Measurements from ENCODE around the gene C5orf47. TPM values are rescaled to one million over a fixed set of nuclear protein-coding genes. Genes with fewer than 3 reads are reported as not detected.

The C5orf47 gene
- total and polyA plus RNA-seq, 2 donors (not counting 1 experiment from before 2014, with no cell fraction given): not detected

DNA sequence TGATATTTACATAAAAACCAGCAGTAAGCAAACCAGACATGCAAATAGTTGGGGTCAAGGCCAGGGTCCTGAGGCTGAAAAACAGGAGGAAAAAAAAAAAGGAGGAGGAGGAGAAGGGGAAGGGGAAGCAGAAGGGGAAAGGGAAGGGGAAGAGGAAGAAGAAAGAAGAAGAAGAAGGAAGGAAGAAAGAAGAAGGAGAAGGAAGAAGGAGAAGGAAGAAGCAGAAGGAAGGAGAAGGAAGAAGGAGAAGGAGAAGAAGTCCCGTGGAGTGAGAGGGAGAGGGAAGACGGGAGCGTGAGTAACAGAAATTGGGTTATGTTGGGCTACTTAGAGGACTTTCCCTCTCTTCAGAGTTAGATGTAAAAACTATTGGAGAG, 31.9 kb downstream of the C5orf47 start:
- H3K9me3 Mint-ChIP-seq (ENCODE audit: insufficient read depth): no peaks in the 10 kb centered on the region
- intact Hi-C loops (cut with micrococcal nuclease): no loop called here
- no peaks in the 10 kb centered on the region for H3K9me3 ChIP-seq (ENCODE audit: control extremely low read depth in 1 of 3, control insufficient read depth in 2 of 3, insufficient read depth in 1 of 3, low read length in 2 of 3)
- no peak overlapping the region for H2AFZ ChIP-seq (ENCODE audit: insufficient read depth, low read depth, low read length, poor library complexity, severe bottlenecking)
- H3K4me2 ChIP-seq (replicated peaks; ENCODE audit: low read depth, low read length, poor library complexity, severe bottlenecking): no peak overlapping the region
- no peaks in the 10 kb centered on the region for H3K36me3 ChIP-seq (replicated peaks in 1 of 2; ENCODE audit: control extremely low read depth in 1 of 2, control insufficient read depth in 1 of 2, extremely low read depth in 1 of 2, insufficient read depth in 2 of 2, low read length in 1 of 2)
- H3K4me3 Mint-ChIP-seq: no peak overlapping the region
- 79% methylated on average over 3 of the region's 3 CpGs for WGBS (ENCODE audit: insufficient coverage)
- no peak overlapping the region for H3K27ac ChIP-seq (ENCODE audit: low read length in 2 of 2)
- H3K4me3 ChIP-seq (ENCODE audit: control extremely low read depth in 1 of 5, extremely low read depth in 1 of 5, insufficient read depth in 1 of 5, low read depth in 2 of 5, low read length in 4 of 5): no peak overlapping the region
- peaks cover 36% of the 10 kb centered on the region for H3K27me3 Mint-ChIP-seq
- no peaks in the 10 kb centered on the region for H4K20me1 ChIP-seq (ENCODE audit: control insufficient read depth, insufficient read depth, low read length, poor library complexity, severe bottlenecking)
- DNase-seq: no peak
- H3K9ac ChIP-seq (ENCODE audit: low read length): no peak overlapping the region
- peaks cover 0 to 14% (median 5%) of the 10 kb centered on the region in 4 experiments for H3K27me3 ChIP-seq (replicated peaks in 1 of 4; ENCODE audit: control extremely low read depth in 1 of 4, control insufficient read depth in 3 of 4, insufficient read depth in 4 of 4, low read length in 3 of 4)
- CTCF ChIA-PET: no interaction called here
- TF ChIP-seq, protein P1, sequence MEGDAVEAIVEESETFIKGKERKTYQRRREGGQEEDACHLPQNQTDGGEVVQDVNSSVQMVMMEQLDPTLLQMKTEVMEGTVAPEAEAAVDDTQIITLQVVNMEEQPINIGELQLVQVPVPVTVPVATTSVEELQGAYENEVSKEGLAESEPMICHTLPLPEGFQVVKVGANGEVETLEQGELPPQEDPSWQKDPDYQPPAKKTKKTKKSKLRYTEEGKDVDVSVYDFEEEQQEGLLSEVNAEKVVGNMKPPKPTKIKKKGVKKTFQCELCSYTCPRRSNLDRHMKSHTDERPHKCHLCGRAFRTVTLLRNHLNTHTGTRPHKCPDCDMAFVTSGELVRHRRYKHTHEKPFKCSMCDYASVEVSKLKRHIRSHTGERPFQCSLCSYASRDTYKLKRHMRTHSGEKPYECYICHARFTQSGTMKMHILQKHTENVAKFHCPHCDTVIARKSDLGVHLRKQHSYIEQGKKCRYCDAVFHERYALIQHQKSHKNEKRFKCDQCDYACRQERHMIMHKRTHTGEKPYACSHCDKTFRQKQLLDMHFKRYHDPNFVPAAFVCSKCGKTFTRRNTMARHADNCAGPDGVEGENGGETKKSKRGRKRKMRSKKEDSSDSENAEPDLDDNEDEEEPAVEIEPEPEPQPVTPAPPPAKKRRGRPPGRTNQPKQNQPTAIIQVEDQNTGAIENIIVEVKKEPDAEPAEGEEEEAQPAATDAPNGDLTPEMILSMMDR (IDR thresholded peaks at IDR 0.05): no peak
- no peak for TF ChIP-seq EZH2 (IDR thresholded peaks at IDR 0.05; ENCODE audit: borderline replicate concordance, insufficient read depth, low read depth, low read length, poor library complexity, severe bottlenecking)
- no peak overlapping the region for H3K27ac Mint-ChIP-seq
- no peaks in the 10 kb centered on the region for H3K79me2 ChIP-seq (ENCODE audit: control insufficient read depth, insufficient read depth, low read length)
- POLR2A ChIA-PET: no interaction called here
- H3K4me1 Mint-ChIP-seq: no peaks in the 10 kb centered on the region
- ATAC-seq (ENCODE audit: low read depth): no peak
- H3K4me1 ChIP-seq (ENCODE audit: control insufficient read depth in 2 of 2, insufficient read depth in 2 of 2, low read length in 2 of 2): no peaks in the 10 kb centered on the region

DNA sequence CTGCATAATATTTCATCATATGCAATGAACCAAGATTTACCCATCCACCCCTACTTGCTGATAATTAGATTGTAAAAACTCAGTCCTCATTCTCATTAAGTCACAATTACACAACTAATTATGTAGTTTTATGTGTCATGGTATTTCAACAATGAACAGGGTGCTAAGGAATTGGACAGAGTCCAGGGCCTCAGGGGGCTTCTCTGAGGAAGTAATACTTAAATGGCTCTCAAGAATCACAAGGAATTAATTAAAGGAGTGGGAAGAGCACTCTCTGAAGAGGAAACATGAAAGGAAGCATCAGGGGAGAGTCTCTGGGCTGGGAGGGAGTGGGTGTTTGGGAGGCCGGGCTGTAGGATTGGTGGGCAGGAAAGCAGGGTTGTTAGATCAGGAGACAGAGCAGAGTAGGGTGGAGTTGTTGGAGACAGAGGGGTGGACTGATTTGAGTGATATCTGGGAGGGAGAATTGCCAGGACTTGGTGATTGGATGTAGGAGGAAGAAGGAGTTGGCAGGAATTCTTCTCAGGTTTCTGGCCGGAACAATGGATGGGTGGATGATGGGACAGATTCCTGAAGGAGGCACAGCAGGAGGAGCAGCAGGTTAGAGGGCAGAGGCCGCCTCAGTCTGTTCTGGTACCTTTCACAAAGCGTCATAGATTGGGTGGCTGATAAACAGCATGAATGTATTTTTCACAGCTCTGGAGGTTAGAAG, 33.6 kb downstream of the C5orf47 start:
- CTCF ChIA-PET: no interaction called here
- Mint-ChIP-seq H3K9me3 (ENCODE audit: insufficient read depth) (no peaks in the 10 kb centered on the region), H3K27me3 (peaks cover 46% of the 10 kb centered on the region), H3K4me3 (no peak overlapping the region), H3K4me1 (no peaks in the 10 kb centered on the region), H3K27ac (no peak overlapping the region)
- POLR2A ChIA-PET: no interaction called here
- Histone ChIP-seq H3K27ac (ENCODE audit: low read length in 2 of 2) (no peak overlapping the region), H3K9me3 (ENCODE audit: control extremely low read depth in 1 of 3, control insufficient read depth in 2 of 3, insufficient read depth in 1 of 3, low read length in 2 of 3) (no peaks in the 10 kb centered on the region), H3K27me3 (replicated peaks in 1 of 4; ENCODE audit: control extremely low read depth in 1 of 4, control insufficient read depth in 3 of 4, insufficient read depth in 4 of 4, low read length in 3 of 4) (peaks cover 0 to 20% (median 5%) of the 10 kb centered on the region in 4 experiments), H2AFZ (ENCODE audit: insufficient read depth, low read depth, low read length, poor library complexity, severe bottlenecking) (no peak overlapping the region), H3K4me2 (replicated peaks; ENCODE audit: low read depth, low read length, poor library complexity, severe bottlenecking) (no peak overlapping the region), H3K4me1 (ENCODE audit: control insufficient read depth in 2 of 2, insufficient read depth in 2 of 2, low read length in 2 of 2) (no peaks in the 10 kb centered on the region), H3K36me3 (replicated peaks in 1 of 2; ENCODE audit: control extremely low read depth in 1 of 2, control insufficient read depth in 1 of 2, extremely low read depth in 1 of 2, insufficient read depth in 2 of 2, low read length in 1 of 2) (no peaks in the 10 kb centered on the region), H3K79me2 (ENCODE audit: control insufficient read depth, insufficient read depth, low read length) (no peaks in the 10 kb centered on the region), H3K4me3 (ENCODE audit: control extremely low read depth in 1 of 5, extremely low read depth in 1 of 5, insufficient read depth in 1 of 5, low read depth in 2 of 5, low read length in 4 of 5) (no peak overlapping the region), H4K20me1 (ENCODE audit: control insufficient read depth, insufficient read depth, low read length, poor library complexity, severe bottlenecking) (no peaks in the 10 kb centered on the region), H3K9ac (ENCODE audit: low read length) (no peak overlapping the region)
- ATAC-seq (ENCODE audit: low read depth) (no peak), DNase-seq (no peak)
- WGBS (ENCODE audit: insufficient coverage): 81% methylated on average over 3 of the region's 4 CpGs
- intact Hi-C loops (cut with micrococcal nuclease): no loop called here
- TF ChIP-seq, protein P1 (IDR thresholded peaks at IDR 0.05): no peak
- TF ChIP-seq EZH2 (IDR thresholded peaks at IDR 0.05; ENCODE audit: borderline replicate concordance, insufficient read depth, low read depth, low read length, poor library complexity, severe bottlenecking): no peak
